Mammary epithelial cell (primary cell): ENCODE results near the gene RGS6.

Experiments
- CTCF ChIP-seq, 2 donors: IDR thresholded peaks in 1 of 2; conservative IDR thresholded peaks in 1 of 2; 2 replicates each; pipeline ENCODE4 v1.5.1; 2011 to 2012; ENCODE audit warnings: inconsistent platforms in 2 of 2, low read length in 2 of 2, mild to moderate bottlenecking in 2 of 2, control low read depth in 1 of 2, low read depth in 1 of 2; ENCODE audit not compliant: insufficient read depth in 1 of 2; ENCODE audit errors: extremely low read depth in 1 of 2
- EZH2 ChIP-seq: IDR thresholded peaks from 2 replicates; pipeline ENCODE4 v1.6.1; 2012; ENCODE audit warnings: low read length, inconsistent platforms, borderline replicate concordance

GRCh38 chr14:72430457-72430856 is 498.2 kb downstream of the RGS6 start:
- TF ChIP-seq EZH2 = no peak
- TF ChIP-seq CTCF (conservative IDR thresholded peaks at IDR 0.05 in 1 of 2, IDR thresholded peaks at IDR 0.05 in 1 of 2; ENCODE audit: extremely low read depth in 1 of 2, insufficient read depth in 1 of 2, low read depth in 1 of 2, low read length in 2 of 2) = no peak
